ENCODE measurements around the gene TXNRD1. TPM values are rescaled to one million over a fixed set of nuclear protein-coding genes. Genes with fewer than 3 reads are reported as not detected.

TXNRD1 gene
- 100 to 1,000 TPM in 4 of 9 donors, 10 to 100 TPM in 5; 66.1 to 384 (median 90.8) TPM for total RNA-seq
- polyA plus RNA-seq, result 100 to 1,000 TPM in 1 of 2 donors, 10 to 100 TPM in 1; 26.6 to 206 TPM
- long read RNA-seq, donor 1, transcript TXNRD1-205 (15 exons, 3,930 nt), result major isoform, 31 of 88 reads
- long read RNA-seq, donor 1, partial matches to known transcripts, result 33 of 88 reads
- long read RNA-seq, donor 1, other reads (novel, unspliced or antisense), result 18 of 88 reads
- long read RNA-seq, donor 2, transcript TXNRD1-205 (15 exons, 3,930 nt), result major isoform, 65 of 160 reads
- long read RNA-seq, donor 2, transcript TXNRD1-214 (15 exons, 3,974 nt), result minor isoform, 9 of 160 reads
- long read RNA-seq, donor 2, partial matches to known transcripts, result 64 of 160 reads
- long read RNA-seq, donor 2, other reads (novel, unspliced or antisense), result 21 of 160 reads
- long read RNA-seq, donor 3, transcript TXNRD1-214 (15 exons, 3,974 nt), result minor isoform, 62 of 377 reads
- long read RNA-seq, donor 3, transcript TXNRD1-205 (15 exons, 3,930 nt), result major isoform, 147 of 377 reads
- long read RNA-seq, donor 3, transcript TXNRD1-206 (15 exons, 1,933 nt), result minor isoform, 5 of 377 reads
- long read RNA-seq, donor 3, partial matches to known transcripts, result 106 of 377 reads
- long read RNA-seq, donor 3, other reads (novel, unspliced or antisense), result 57 of 377 reads

GRCh38 chr12:104215638-104216297 lies at the start of gene TXNRD1:
Gene TXNRD1 (plus strand): TSS chr12:104215779. CDS start chr12:104215803, 24 bp downstream.
- H3K36me3 ChIP-seq, result no peaks in the 10 kb centered on the region
- peaks cover 5 to 32% (median 18%) of the 10 kb centered on the region in 12 donors for H3K4me1 ChIP-seq
- 2 to 3% (median 2%) methylated on average over 42 to 71 of the region's 71 CpGs for WGBS, 4 donors
- H3K27me3 ChIP-seq, result no peaks in the 10 kb centered on the region
- no peaks in the 10 kb centered on the region for H3K9me3 ChIP-seq
- peak; percentile 61 to 95 (median 94) for ATAC-seq
- H3K4me3 ChIP-seq, result peak within 1 kb of the TSS; percentile 37 to 82 (median 65)
- H3K27ac ChIP-seq, result peak within 1 kb of the TSS; percentile 46 to 95 (median 81)
- TF ChIP-seq, protein P1, sequence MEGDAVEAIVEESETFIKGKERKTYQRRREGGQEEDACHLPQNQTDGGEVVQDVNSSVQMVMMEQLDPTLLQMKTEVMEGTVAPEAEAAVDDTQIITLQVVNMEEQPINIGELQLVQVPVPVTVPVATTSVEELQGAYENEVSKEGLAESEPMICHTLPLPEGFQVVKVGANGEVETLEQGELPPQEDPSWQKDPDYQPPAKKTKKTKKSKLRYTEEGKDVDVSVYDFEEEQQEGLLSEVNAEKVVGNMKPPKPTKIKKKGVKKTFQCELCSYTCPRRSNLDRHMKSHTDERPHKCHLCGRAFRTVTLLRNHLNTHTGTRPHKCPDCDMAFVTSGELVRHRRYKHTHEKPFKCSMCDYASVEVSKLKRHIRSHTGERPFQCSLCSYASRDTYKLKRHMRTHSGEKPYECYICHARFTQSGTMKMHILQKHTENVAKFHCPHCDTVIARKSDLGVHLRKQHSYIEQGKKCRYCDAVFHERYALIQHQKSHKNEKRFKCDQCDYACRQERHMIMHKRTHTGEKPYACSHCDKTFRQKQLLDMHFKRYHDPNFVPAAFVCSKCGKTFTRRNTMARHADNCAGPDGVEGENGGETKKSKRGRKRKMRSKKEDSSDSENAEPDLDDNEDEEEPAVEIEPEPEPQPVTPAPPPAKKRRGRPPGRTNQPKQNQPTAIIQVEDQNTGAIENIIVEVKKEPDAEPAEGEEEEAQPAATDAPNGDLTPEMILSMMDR (IDR thresholded peaks at IDR 0.05), result peak; percentile 76 to 94 (median 88)
- TF ChIP-seq POLR2A (IDR thresholded peaks at IDR 0.05), result peak in 1 of 2 donors; percentile 65
- peak; percentile 86 to 92 (median 89) for DNase-seq
- intact Hi-C loops (cut with DNase I), result loop anchor here in 9 of 10 donors (1.0 to 10.0 kb wide), 8 partner anchors 71 to 659 kb away; partner anchors contain the start of gene EID3 (in 5 of the 9)

- H3K27me3 ChIP-seq, result no peaks in the 10 kb centered on the region
- intact Hi-C loops (cut with DNase I), result no loop called here
- H3K9me3 ChIP-seq, result no peaks in the 10 kb centered on the region
- H3K4me3 ChIP-seq, result no peak overlapping the region
- peak; percentile 76 to 83 (median 78) for ATAC-seq
- H3K27ac ChIP-seq, result peak overlapping the region in 11 of 12 donors; percentile 18 to 64 (median 44)
- peaks cover 0 to 29% (median 16%) of the 10 kb centered on the region in 12 donors for H3K4me1 ChIP-seq
- DNase-seq, result peak in 1 of 5 donors; percentile 54
- 18 to 38% (median 29%) methylated on average over 2 of the region's 2 CpGs for WGBS, 4 donors
- H3K36me3 ChIP-seq, result no peaks in the 10 kb centered on the region
- no peak for TF ChIP-seq POLR2A (IDR thresholded peaks at IDR 0.05)
- TF ChIP-seq, protein P1 (IDR thresholded peaks at IDR 0.05), result no peak
Measured at GRCh38 chr12:104165801-104166200, 49.8 kb upstream of the TXNRD1 start.

- peaks cover 0 to 29% (median 16%) of the 10 kb centered on the region in 12 donors for H3K4me1 ChIP-seq
- DNase-seq (peak in 3 of 5 donors; percentile 13 to 43 (median 24)), ATAC-seq (peak; percentile 17 to 80 (median 63))
- no peak for TF ChIP-seq POLR2A (IDR thresholded peaks at IDR 0.05)
- TF ChIP-seq, protein P1 (IDR thresholded peaks at IDR 0.05), result peak in 2 of 12 donors; percentile 8 to 16
- no peaks in the 10 kb centered on the region for H3K9me3 ChIP-seq
- H3K27me3 ChIP-seq, result no peaks in the 10 kb centered on the region
- no peaks in the 10 kb centered on the region for H3K36me3 ChIP-seq
- H3K27ac ChIP-seq, result peak overlapping the region in 10 of 12 donors; percentile 18 to 64 (median 44)
- 71 to 84% (median 79%) methylated on average over 6 of the region's 6 CpGs for whole genome bisulfite sequencing, 4 donors
- intact Hi-C loops (cut with DNase I), result no loop called here
- H3K4me3 ChIP-seq, result no peak overlapping the region
Measured at GRCh38 chr12:104166465-104166864, 49.1 kb upstream of the TXNRD1 start.
